BLaER1 (cell line): Measurements from ENCODE around the gene SLC43A3.

Experiments used
- H3K27ac ChIP-seq: shearing (Covaris generic); formaldehyde crosslinking; 2 replicates; pipeline ENCODE4 v1.8.1; 2022
- H3K27me3 ChIP-seq: shearing (Covaris generic); formaldehyde crosslinking; 2 replicates; pipeline ENCODE4 v1.8.1; 2022
- H3K36me3 ChIP-seq: shearing (Covaris generic); formaldehyde crosslinking; 2 replicates; pipeline ENCODE4 v1.8.1; 2022
- H3K4me1 ChIP-seq: shearing (Covaris generic); formaldehyde crosslinking; 2 replicates; pipeline ENCODE4 v1.8.1; 2022
- H3K4me2 ChIP-seq: shearing (Covaris generic); formaldehyde crosslinking; 2 replicates; pipeline ENCODE4 v1.8.1; 2022
- H3K4me3 ChIP-seq: shearing (Covaris generic); formaldehyde crosslinking; 2 replicates; pipeline ENCODE4 v1.8.1; 2022
- H3K9ac ChIP-seq: shearing (Covaris generic); formaldehyde crosslinking; 2 replicates; pipeline ENCODE4 v1.8.1; 2022
- H3K9me3 ChIP-seq: shearing (Covaris generic); formaldehyde crosslinking; 2 replicates; pipeline ENCODE4 v1.8.1; 2022
- H4K20me1 ChIP-seq: shearing (Covaris generic); formaldehyde crosslinking; 2 replicates; pipeline ENCODE4 v1.8.1; 2022
- Cebpa-rat ChIP-seq: shearing (Covaris generic); IDR thresholded peaks from 2 replicates; pipeline ENCODE4 v1.8.1; 2022

SLC43A3 gene

GRCh38 chr11:57360991-57361390, 65.9 kb downstream of the SLC43A3 start:
- no peak overlapping the region for H3K4me2 ChIP-seq
- no peaks in the 10 kb centered on the region for H4K20me1 ChIP-seq
- no peak overlapping the region for H3K27ac ChIP-seq
- peaks cover 11% of the 10 kb centered on the region for H3K4me1 ChIP-seq
- no peak for TF ChIP-seq Cebpa-rat
- H3K9me3 ChIP-seq, result no peaks in the 10 kb centered on the region
- no peaks in the 10 kb centered on the region for H3K36me3 ChIP-seq
- no peak overlapping the region for H3K4me3 ChIP-seq
- H3K27me3 ChIP-seq, result no peaks in the 10 kb centered on the region
- no peak overlapping the region for H3K9ac ChIP-seq

- no peak overlapping the region for H3K4me3 ChIP-seq
- no peak overlapping the region for H3K4me2 ChIP-seq
- peaks cover 20% of the 10 kb centered on the region for H3K4me1 ChIP-seq
- H3K9me3 ChIP-seq, result no peaks in the 10 kb centered on the region
- no peak overlapping the region for H3K27ac ChIP-seq
- TF ChIP-seq Cebpa-rat, result no peak
- no peaks in the 10 kb centered on the region for H3K36me3 ChIP-seq
- H3K27me3 ChIP-seq, result no peaks in the 10 kb centered on the region
- H3K9ac ChIP-seq, result no peak overlapping the region
- no peaks in the 10 kb centered on the region for H4K20me1 ChIP-seq
These were observed 66.8 kb downstream of the SLC43A3 start for GRCh38 chr11:57359896-57360690.

- H3K27ac ChIP-seq, result no peak overlapping the region
- H3K4me2 ChIP-seq, result no peak overlapping the region
- no peaks in the 10 kb centered on the region for H3K9me3 ChIP-seq
- H3K9ac ChIP-seq, result no peak overlapping the region
- H3K4me1 ChIP-seq, result peaks cover 27% of the 10 kb centered on the region
- no peak for TF ChIP-seq Cebpa-rat
- H3K36me3 ChIP-seq, result no peaks in the 10 kb centered on the region
- H3K4me3 ChIP-seq, result no peak overlapping the region
- no peaks in the 10 kb centered on the region for H4K20me1 ChIP-seq
- no peaks in the 10 kb centered on the region for H3K27me3 ChIP-seq
These were observed 67.5 kb downstream of the SLC43A3 start for GRCh38 chr11:57359396-57359795.

GRCh38 chr11:57358991-57359390, 67.9 kb downstream of the SLC43A3 start:
- Histone ChIP-seq H3K36me3 (no peaks in the 10 kb centered on the region), H4K20me1 (no peaks in the 10 kb centered on the region), H3K9ac (no peak overlapping the region), H3K4me3 (no peak overlapping the region), H3K27me3 (no peaks in the 10 kb centered on the region), H3K27ac (no peak overlapping the region), H3K4me1 (peaks cover 31% of the 10 kb centered on the region), H3K9me3 (no peaks in the 10 kb centered on the region), H3K4me2 (no peak overlapping the region)
- TF ChIP-seq Cebpa-rat, result no peak

GRCh38 chr11:57358543-57358961, 68.4 kb downstream of the SLC43A3 start:
- H3K9ac ChIP-seq, result no peak overlapping the region
- no peaks in the 10 kb centered on the region for H3K9me3 ChIP-seq
- no peak overlapping the region for H3K4me2 ChIP-seq
- TF ChIP-seq Cebpa-rat, result no peak
- H4K20me1 ChIP-seq, result no peaks in the 10 kb centered on the region
- H3K27me3 ChIP-seq, result no peaks in the 10 kb centered on the region
- no peak overlapping the region for H3K4me3 ChIP-seq
- peaks cover 36% of the 10 kb centered on the region for H3K4me1 ChIP-seq
- H3K36me3 ChIP-seq, result no peaks in the 10 kb centered on the region
- no peak overlapping the region for H3K27ac ChIP-seq

- H3K4me1 ChIP-seq, result peaks cover 38% of the 10 kb centered on the region
- H3K4me3 ChIP-seq, result no peak overlapping the region
- no peak overlapping the region for H3K9ac ChIP-seq
These were observed 69.1 kb downstream of the SLC43A3 start for GRCh38 chr11:57357856-57358255.

GRCh38 chr11:57357310-57357709, 69.6 kb downstream of the SLC43A3 start:
- Histone ChIP-seq H3K9me3 (0 out of 2 replicates have a peak, but pooled peaks cover 4% of the 10 kb centered on the region), H3K36me3 (no peaks in the 10 kb centered on the region), H3K4me1 (peaks cover 38% of the 10 kb centered on the region), H4K20me1 (no peaks in the 10 kb centered on the region), H3K27me3 (no peaks in the 10 kb centered on the region), H3K4me3 (no peak overlapping the region), H3K4me2 (no peak overlapping the region), H3K9ac (no peak overlapping the region), H3K27ac (no peak overlapping the region)
- no peak for TF ChIP-seq Cebpa-rat

More at GRCh38 chr11:57357856-57358255, 69.1 kb downstream of the SLC43A3 start:
- no peaks in the 10 kb centered on the region for H4K20me1 ChIP-seq
- no peaks in the 10 kb centered on the region for H3K27me3 ChIP-seq
- no peak overlapping the region for H3K27ac ChIP-seq
- no peak for TF ChIP-seq Cebpa-rat
- H3K4me2 ChIP-seq, result no peak overlapping the region
- no peaks in the 10 kb centered on the region for H3K36me3 ChIP-seq
- 0 out of 2 replicates have a peak, but pooled peaks cover under 1% of the 10 kb centered on the region for H3K9me3 ChIP-seq
